GM18907 (cell line): ENCODE results near the gene CACNA2D1.
A peak's percentile ranks its signal among the peaks of the same experiment; 100 is the strongest.
"Not testable (repeated sequence)": the region's sequence is repeated elsewhere in the genome, so short reads cannot be mapped to it uniquely, and the experiment has no call there.

Experiments used
- ATAC-seq: cut with Tn5 transposase; IDR thresholded peaks from one replicate; pipeline ENCODE4 v1.9.1; 2021; ENCODE audit warnings: mild to moderate bottlenecking, moderate library complexity; ENCODE audit not compliant: unreplicated experiment

CACNA2D1 gene

DNA sequence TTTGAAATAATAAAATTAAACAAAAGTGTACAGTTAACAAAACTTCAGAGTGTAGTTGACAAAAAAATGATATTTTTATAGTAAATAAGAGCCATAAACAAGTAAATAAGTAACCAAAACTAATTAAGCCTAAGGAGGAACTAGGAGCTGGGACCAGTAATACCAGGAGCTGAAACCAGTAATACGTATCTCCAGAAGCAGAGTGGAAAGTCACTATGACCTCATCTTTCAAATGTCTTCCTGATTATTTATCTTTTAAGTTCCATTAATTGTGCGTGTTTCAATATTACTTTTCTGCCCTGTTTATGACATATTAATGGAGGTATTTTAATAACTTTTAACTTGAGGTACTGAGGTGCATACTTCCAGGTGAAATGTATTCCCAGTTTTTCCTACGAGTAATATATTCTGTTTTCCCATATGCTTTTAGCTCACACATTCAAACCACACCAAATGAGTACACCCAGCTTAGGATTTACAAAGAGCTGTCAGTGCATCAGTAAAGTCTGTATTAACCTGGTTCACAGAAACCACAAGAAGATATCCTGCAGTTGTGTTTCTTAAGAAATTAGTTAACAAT lies 390.0 kb downstream of the CACNA2D1 start:
- no peak for ATAC-seq

GRCh38 chr7:82051601-82052000 lies 392.0 kb downstream of the CACNA2D1 start:
- ATAC-seq: no peak

GRCh38 chr7:82050792-82051191 lies 392.8 kb downstream of the CACNA2D1 start:
- no peak for ATAC-seq

DNA sequence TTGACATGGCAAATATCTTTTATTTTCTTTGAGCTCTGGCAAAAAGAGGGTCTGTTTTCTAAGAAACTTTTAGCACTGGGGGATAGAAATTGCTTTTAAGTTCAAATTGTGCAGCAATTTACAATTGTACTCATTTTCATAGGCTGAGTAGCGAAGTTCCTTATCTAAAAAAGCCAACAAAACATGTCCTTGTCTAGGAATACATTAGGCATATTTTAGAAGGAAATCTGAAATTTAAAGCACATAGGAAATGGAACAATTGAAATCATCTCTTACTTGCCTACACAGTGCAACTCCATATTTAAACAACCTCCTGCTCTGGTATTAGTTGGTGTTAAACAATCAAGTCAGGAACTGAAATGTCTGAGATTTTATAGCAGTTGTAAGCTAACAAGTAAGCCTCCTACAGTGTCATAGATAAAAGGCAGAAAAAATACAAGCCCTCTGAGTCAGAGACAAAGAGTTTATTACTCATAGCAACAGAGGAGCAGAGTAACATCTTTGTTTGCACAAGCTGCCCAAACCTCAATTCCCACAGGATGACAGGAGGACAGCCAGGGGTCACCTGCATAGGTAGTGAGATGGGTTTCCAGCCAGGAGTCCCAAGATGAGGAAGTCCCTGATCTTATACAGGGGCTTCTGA lies 393.6 kb downstream of the CACNA2D1 start:
- ATAC-seq: peak; percentile 39

GRCh38 chr7:82049442-82049841 lies 394.1 kb downstream of the CACNA2D1 start:
- ATAC-seq: no peak

DNA sequence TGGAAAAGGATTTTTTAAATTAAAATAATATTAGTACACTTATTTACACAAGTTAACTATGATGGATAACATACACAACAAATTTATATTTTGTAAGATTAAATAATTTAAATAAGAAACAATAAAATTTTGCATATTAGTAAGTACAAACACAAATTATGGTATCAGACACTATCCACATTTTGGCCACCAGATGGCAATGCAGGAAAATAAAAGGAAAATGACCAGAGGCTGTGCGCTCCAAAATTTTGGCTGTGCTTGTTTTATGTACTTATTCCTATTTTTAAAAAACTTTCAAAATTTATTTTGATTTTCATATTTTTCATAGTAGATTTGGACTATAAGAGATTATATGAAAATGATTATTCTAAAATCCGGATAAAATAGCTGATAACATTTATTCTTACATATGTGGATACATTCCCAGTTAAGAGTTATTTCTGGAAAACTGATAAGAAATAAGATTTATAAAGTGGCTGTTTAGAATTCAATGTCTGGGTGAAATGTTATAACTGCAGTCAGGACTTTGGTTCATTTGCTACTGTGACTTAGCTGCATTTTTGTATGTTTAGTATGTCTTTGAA lies 399.0 kb downstream of the CACNA2D1 start:
- ATAC-seq: peak; percentile 79

GRCh38 chr7:82039621-82040020 lies 404.0 kb downstream of the CACNA2D1 start:
- no peak for ATAC-seq

GRCh38 chr7:82036146-82036886 lies 407.3 kb downstream of the CACNA2D1 start:
- ATAC-seq: no peak

- ATAC-seq: no peak
Measured at GRCh38 chr7:82035456-82035855, 408.1 kb downstream of the CACNA2D1 start.

DNA sequence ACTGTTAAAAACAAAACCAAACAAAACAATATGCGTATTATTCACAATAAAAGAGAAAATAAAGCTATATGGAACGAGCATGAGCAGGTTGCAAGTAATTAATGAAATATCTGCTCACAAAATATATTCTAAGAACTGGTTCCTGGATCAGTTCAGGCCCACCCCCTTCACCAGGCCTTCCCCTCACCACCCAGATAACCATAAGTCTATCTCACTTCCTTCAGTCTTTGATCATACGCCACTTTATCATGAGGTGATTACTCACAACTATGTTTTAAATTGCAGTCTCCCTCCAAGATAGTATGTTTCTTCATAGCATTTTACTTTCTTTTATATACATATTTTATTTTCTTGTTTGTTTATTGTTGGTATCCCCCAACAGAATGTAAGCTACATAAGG lies 410.7 kb downstream of the CACNA2D1 start:
- no peak for ATAC-seq

GRCh38 chr7:82029236-82029913 lies 414.2 kb downstream of the CACNA2D1 start:
- no peak for ATAC-seq

DNA sequence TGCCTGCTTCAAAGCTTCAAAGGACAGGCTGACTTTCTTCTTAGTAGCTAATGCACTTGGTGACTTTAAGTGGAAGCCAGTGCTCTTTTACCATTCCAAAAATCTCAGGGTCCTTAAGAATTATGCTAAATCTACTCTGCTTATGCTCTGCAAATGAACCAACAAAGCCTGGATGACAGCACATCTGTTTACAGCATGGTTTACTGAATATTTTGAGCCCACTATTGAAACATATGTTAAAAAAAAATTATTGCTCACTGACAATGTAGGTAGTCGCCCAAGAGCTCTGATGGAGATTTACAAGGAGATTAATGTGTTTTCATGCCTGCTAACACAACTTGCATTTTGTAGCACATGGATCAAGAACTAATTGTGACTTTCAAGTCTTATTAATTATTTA lies 415.5 kb downstream of the CACNA2D1 start:
- no peak for ATAC-seq

DNA sequence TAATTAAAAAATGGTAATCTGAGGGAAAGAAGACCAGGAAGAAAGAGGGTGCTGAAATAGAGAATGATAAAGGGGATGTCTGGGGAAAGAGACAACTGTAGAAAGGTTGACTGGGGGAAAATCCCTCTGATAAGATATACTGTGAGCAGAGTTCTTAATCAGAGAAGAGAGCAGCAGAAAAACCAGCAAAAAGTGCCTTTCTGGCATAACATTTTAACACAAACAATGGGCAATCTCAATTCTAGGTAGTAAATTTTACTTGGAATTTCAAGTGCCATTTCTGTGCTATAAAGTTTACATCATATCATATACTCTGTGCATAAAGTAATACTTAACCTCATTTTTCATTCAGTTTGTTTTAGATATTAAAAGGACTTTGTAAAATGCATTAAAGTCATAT lies 421.9 kb downstream of the CACNA2D1 start:
- no peak for ATAC-seq

DNA sequence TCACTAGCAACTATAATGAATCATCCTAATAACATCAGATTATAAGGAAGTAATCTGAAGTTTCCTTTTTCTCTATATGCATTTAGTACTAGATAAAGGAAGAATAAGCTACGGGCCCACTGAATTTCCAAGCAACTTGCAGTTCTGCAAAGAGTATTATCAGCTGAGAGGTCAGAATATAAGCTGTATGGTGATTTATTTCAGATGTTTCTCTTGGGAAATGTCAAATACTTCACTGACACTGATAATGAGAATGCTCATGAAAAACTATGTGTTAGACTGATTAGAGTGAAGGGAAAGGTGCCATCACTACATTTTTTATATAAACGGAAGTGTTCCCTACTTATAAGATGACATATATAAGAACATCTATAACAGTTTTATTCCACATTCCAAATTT lies 422.5 kb downstream of the CACNA2D1 start:
- ATAC-seq: no peak

- no peak for ATAC-seq
Measured at GRCh38 chr7:82019551-82020475, 423.8 kb downstream of the CACNA2D1 start.

- ATAC-seq: no peak
Measured at GRCh38 chr7:82018226-82018625, 425.4 kb downstream of the CACNA2D1 start.

DNA sequence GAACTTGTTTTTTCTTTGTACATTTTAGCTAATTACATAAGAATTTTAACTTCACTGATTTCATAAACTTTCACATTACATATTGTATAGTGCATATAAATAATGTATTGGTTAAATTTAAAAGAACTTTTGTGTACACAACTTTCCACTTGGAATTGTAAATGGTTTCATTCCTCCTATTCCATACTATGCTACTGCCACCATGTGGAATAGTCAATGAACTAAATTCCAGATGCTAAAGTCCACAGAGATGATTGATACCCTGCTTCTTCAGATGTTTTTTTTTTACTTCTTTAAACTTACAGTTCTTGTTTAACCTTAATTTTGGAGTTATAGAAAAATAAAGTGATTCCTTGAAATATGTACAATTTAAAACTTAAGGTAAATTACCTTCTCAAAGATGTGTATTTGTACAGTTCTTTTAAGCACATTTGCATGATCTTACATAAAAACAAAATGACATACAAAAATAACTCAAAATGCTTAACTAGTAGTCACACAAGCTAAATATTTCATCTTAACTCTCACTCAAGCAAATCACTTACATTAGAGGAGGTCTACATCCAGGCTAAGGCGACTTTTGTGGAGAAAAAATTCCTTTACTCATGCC lies 426.1 kb downstream of the CACNA2D1 start:
- ATAC-seq: no peak

DNA sequence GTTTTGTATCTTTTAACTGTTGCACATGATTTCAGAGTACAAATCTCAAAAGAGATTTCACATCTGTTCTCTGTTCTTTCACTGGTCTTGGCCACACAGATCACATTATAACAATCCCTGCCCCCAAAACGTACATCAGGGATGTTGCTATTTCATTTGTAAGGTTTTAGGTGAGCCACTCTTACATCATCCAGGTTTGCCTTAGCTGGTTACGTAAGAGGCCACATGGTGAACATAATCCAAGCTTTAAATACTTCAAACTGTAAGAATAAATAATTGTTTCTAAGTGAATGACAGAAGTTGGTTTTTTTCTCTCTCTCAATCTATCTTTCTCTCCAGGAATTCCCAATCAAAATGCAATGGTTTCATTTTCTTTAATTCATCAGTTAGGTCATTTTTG lies 427.8 kb downstream of the CACNA2D1 start:
- ATAC-seq: no peak

GRCh38 chr7:82014574-82014973 lies 429.0 kb downstream of the CACNA2D1 start:
- ATAC-seq: not testable (repeated sequence)

DNA sequence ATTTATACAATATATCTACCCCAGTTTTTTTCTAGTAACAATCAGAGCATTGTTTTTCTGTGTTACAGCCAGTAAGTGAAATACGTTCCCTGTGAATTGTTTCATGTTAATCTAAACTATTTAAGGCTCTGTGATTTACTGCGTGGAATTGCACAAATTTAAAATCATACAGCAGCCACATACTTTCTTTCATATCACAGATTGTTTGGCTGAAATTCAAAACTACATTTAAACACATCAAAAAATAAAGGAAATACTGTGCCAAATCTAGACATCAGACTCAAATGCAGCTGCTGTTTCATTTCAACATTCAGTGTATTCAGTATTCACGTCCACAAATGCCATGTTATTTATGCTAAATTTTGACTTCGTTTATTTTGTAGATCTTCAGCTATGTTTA lies 431.1 kb downstream of the CACNA2D1 start:
- ATAC-seq: no peak
